ENCODE results near the gene E2F7. TPM values are rescaled to one million over a fixed set of nuclear protein-coding genes. Genes with fewer than 3 reads are reported as not detected.

Gene E2F7
- total and polyA plus RNA-seq, 2 of the 4 experiments (the other 2 are of a cell fraction) = 6.0 to 8.1 TPM

- no peaks in the 10 kb centered on the region for H4K20me1 ChIP-seq (ENCODE audit: insufficient read depth, low read length)
- no peaks in the 10 kb centered on the region for H3K36me3 ChIP-seq (ENCODE audit: control insufficient read depth, insufficient read depth, low read length)
- dilution Hi-C loops (cut with HindIII; ENCODE audit: low sequenced_read_pairs, unreplicated experiment) (no loop called here), intact Hi-C loops (cut with micrococcal nuclease) (no loop called here), in situ Hi-C loops (cut with MboI; ENCODE audit: low sequenced_read_pairs) (no loop called here)
- no peak overlapping the region for H3K4me3 ChIP-seq (ENCODE audit: insufficient read depth, low read depth, low read length)
- ATAC-seq (ENCODE audit: low read depth) = no peak
- H2BK15ac ChIP-seq (ENCODE audit: low read depth, low read length) = no peak overlapping the region
- no peaks in the 10 kb centered on the region for H3K27me3 ChIP-seq (ENCODE audit: control insufficient read depth, insufficient read depth, low read length)
- no peak overlapping the region for H2BK5ac ChIP-seq (ENCODE audit: low read depth, low read length, poor library complexity, severe bottlenecking)
- H3K23ac ChIP-seq (ENCODE audit: low read depth, low read length) = 0 out of 2 replicates have a peak overlapping the region, but pooled peaks have one; percentile 7
- no peak overlapping the region for H4K5ac ChIP-seq (ENCODE audit: low read depth, low read length)
- H3K4me2 ChIP-seq (ENCODE audit: low read depth, low read length) = no peak overlapping the region
- H3K4me1 ChIP-seq (ENCODE audit: control insufficient read depth, insufficient read depth, low read length) = peaks cover 4% of the 10 kb centered on the region
- TF ChIP-seq RFX5 (IDR thresholded peaks at IDR 0.05; ENCODE audit: low read depth, low read length) (no peak), MAZ (IDR thresholded peaks at IDR 0.05; ENCODE audit: borderline replicate concordance, low read depth, low read length) (no peak), CHD1 (IDR thresholded peaks at IDR 0.05; ENCODE audit: low read depth, low read length) (no peak), RCOR1 (IDR thresholded peaks at IDR 0.05; ENCODE audit: insufficient replicate concordance, low read length) (no peak), NFE2L2 (IDR thresholded peaks at IDR 0.05; ENCODE audit: low read depth, low read length) (no peak), CEBPB (IDR thresholded peaks at IDR 0.05; ENCODE audit: low read depth, low read length) (no peak), FOS (IDR thresholded peaks at IDR 0.05; ENCODE audit: low read depth, low read length) (no peak), CTCF (conservative IDR thresholded peaks at IDR 0.05; ENCODE audit: low read depth, low read length) (no peak), RAD21 (IDR thresholded peaks at IDR 0.05; ENCODE audit: low read length) (no peak), POLR2A (IDR thresholded peaks at IDR 0.05; ENCODE audit: low read depth, low read length) (no peak), MXI1 (IDR thresholded peaks at IDR 0.05; ENCODE audit: borderline replicate concordance, low read depth, low read length) (no peak), SMC3 (IDR thresholded peaks at IDR 0.05; ENCODE audit: low read depth, low read length) (no peak)
- TF ChIP-seq, protein P1, sequence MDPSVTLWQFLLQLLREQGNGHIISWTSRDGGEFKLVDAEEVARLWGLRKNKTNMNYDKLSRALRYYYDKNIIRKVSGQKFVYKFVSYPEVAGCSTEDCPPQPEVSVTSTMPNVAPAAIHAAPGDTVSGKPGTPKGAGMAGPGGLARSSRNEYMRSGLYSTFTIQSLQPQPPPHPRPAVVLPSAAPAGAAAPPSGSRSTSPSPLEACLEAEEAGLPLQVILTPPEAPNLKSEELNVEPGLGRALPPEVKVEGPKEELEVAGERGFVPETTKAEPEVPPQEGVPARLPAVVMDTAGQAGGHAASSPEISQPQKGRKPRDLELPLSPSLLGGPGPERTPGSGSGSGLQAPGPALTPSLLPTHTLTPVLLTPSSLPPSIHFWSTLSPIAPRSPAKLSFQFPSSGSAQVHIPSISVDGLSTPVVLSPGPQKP (IDR thresholded peaks at IDR 0.05; ENCODE audit: borderline replicate concordance, low read depth, low read length) = no peak
- TF ChIP-seq, protein P2, sequence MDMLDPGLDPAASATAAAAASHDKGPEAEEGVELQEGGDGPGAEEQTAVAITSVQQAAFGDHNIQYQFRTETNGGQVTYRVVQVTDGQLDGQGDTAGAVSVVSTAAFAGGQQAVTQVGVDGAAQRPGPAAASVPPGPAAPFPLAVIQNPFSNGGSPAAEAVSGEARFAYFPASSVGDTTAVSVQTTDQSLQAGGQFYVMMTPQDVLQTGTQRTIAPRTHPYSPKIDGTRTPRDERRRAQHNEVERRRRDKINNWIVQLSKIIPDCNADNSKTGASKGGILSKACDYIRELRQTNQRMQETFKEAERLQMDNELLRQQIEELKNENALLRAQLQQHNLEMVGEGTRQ (IDR thresholded peaks at IDR 0.05; ENCODE audit: low read depth, low read length) = no peak
- H3K18ac ChIP-seq (ENCODE audit: low read depth, low read length) = no peak overlapping the region
- H3K9me3 ChIP-seq (ENCODE audit: control insufficient read depth, insufficient read depth, low read length) = no peaks in the 10 kb centered on the region
- no peak overlapping the region for H3K14ac ChIP-seq (replicated peaks; ENCODE audit: low read depth, low read length)
- WGBS, 2 experiments (ENCODE audit: extremely low coverage in 2 of 2, insufficient read length in 1 of 2) = no CpG with 5 or more reads among the region's 1 CpG
- H2AK9ac ChIP-seq (replicated peaks; ENCODE audit: low read depth, low read length, poor library complexity) = no peak overlapping the region
- ChIA-PET CTCF (no interaction called here), POLR2A (ENCODE audit: unreplicated experiment) (no interaction called here)
- no peak overlapping the region for H3K56ac ChIP-seq (ENCODE audit: extremely low read depth, insufficient read depth, low read length)
- no peak overlapping the region for H4K8ac ChIP-seq (ENCODE audit: low read depth in 2 of 2, low read length in 2 of 2)
- H2AK5ac ChIP-seq (ENCODE audit: low read depth, low read length) = no peak overlapping the region
- no peak overlapping the region for H2AFZ ChIP-seq (replicated peaks; ENCODE audit: low read length, poor library complexity)
- no peak for DNase-seq
- H3K79me1 ChIP-seq (ENCODE audit: low read depth in 1 of 2, low read length in 2 of 2) = peaks cover 7 to 25% of the 10 kb centered on the region in 2 experiments; a peak in 3 of 4 replicates
- no peak overlapping the region for H2BK20ac ChIP-seq (ENCODE audit: low read depth, low read length)
- H2BK120ac ChIP-seq (ENCODE audit: low read depth, low read length) = no peak overlapping the region
- H3K4ac ChIP-seq (ENCODE audit: low read depth, low read length) = no peak overlapping the region
- H3K27ac ChIP-seq (ENCODE audit: insufficient read depth, low read length) = no peak overlapping the region
- H3K9me1 ChIP-seq (ENCODE audit: insufficient read depth, low read length) = peaks cover 12% of the 10 kb centered on the region
- no TSS peak for BruUV-seq (replicated peaks)
- no peak overlapping the region for H3K9ac ChIP-seq (ENCODE audit: low read depth, low read length)
- H4K91ac ChIP-seq (ENCODE audit: insufficient read depth, low read depth, low read length) = no peak overlapping the region; the same call in 1 of the 2 replicates
Measured at GRCh38 chr12:77035226-77035625, 30.1 kb downstream of the E2F7 start.

All from IMR-90 (cell line).